LNCaP clone FGC (cell line): ENCODE measurements around the gene COPG2.
A peak's percentile ranks its signal among the peaks of the same experiment; 100 is the strongest.

ENCODE experiments used
- DNase-seq: peaks from one replicate; pipeline ENCODE4 v3.0.0-alpha.2; 2011; ENCODE audit warnings: low read depth
- H3K4me3 ChIP-seq: 2 replicates; pipeline ENCODE4 v1.5.1; 2011; ENCODE audit warnings: mild to moderate bottlenecking, low read depth, low read length, control low read depth
- TF ChIP-seq, protein P1 (sequence below): IDR thresholded peaks from 2 replicates; pipeline ENCODE4 v1.5.1; 2012; ENCODE audit warnings: mild to moderate bottlenecking; ENCODE audit not compliant: control insufficient read depth, insufficient read depth; ENCODE audit errors: extremely low read depth

Gene COPG2

DNA sequence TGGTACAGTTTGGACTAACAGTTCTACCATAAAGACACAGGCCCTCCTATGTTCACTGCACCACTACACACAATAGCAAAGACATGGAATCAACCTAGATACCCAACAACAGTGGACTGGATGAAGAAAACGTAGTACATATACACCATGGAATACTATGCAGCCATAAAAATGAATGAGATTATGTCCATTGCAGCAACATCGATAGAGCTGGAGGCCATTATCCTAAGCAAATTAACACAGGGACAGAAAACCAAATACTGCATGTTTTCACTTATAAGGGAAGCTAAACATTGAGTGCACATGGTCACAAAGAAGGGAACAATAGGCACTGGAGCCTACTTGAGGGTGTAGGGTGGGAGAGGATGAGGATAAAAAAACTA, 101.7 kb downstream of the COPG2 start:
- no peak for DNase-seq
- TF ChIP-seq, protein P1, sequence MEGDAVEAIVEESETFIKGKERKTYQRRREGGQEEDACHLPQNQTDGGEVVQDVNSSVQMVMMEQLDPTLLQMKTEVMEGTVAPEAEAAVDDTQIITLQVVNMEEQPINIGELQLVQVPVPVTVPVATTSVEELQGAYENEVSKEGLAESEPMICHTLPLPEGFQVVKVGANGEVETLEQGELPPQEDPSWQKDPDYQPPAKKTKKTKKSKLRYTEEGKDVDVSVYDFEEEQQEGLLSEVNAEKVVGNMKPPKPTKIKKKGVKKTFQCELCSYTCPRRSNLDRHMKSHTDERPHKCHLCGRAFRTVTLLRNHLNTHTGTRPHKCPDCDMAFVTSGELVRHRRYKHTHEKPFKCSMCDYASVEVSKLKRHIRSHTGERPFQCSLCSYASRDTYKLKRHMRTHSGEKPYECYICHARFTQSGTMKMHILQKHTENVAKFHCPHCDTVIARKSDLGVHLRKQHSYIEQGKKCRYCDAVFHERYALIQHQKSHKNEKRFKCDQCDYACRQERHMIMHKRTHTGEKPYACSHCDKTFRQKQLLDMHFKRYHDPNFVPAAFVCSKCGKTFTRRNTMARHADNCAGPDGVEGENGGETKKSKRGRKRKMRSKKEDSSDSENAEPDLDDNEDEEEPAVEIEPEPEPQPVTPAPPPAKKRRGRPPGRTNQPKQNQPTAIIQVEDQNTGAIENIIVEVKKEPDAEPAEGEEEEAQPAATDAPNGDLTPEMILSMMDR = no peak
- H3K4me3 ChIP-seq = no peak overlapping the region

DNA sequence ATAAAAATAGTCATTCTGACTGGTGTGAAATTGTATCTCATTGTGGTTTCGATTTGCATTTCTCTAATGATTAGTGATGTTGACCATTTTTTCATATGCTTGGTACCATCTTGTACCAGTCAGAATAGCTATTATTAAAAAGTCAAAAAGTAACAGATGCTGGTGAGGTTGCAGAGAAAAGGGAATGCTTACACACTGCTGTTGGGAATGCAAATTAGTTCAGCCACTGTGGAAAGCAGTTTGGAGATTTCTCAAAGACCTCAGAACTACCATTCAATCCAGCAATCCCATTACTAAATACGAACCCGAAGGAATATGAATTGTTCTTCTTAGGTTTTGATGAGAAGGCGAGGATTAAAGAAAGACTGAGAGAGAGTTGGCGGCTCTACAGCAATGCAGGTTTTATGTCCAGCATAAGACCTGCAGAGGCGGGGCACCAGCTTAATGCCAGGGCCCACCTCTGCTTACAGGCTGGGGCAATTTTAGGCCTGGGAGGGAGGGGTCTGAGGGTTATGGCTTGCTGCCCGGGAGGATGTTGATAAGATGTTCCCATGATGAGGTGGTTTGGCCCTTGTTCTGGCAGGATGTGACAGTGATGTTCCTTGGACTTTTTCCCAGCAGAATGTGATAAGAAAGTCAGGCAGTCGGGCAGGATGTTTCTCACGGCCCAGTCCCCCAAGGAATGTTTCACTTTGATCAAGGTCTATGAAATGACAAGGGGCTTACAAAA, 102.2 kb downstream of the COPG2 start:
- TF ChIP-seq, protein P1 = no peak
- DNase-seq = no peak
- H3K4me3 ChIP-seq = no peak overlapping the region

DNA sequence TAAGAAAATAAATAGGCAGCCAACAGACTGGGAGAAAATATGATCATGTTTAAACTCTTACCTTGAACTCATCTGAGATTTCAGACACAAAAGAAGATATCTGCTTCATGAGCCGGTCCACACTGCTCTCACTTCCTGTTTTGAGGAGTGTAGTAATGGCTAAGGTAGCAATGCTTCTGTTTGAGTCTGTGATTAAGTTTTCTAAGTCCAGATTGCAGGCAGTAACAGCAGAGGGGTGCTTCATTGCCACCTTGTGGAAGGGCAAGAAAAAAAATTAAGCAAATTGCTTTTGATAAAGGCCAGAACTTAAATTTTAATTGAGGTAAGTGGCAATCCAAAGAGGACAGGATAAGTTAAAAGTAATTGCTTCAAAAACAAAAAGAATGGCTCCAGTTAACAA, 107.6 kb downstream of the COPG2 start:
- DNase-seq = no peak
- H3K4me3 ChIP-seq = no peak overlapping the region
- TF ChIP-seq, protein P1 = peak; percentile 45

DNA sequence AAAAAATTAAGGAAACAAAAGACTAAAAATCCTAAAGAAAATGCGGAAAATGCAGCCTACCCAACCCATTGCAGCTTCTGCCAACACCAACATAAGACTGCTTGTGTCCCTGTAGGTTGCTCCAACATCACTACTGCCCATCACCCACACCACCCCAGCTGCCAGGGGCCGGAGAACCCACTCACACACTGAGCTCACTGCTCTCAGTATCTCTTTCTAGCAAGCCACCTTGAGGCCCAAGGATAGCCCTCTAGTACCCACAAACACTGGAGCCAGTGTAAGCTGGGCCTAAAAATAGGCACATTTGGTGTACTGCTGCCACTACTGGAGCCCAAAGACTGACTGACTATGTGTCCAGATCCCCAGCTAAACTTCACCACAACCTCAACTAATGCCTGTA, 109.4 kb downstream of the COPG2 start:
- no peak for DNase-seq
- no peak overlapping the region for H3K4me3 ChIP-seq
- TF ChIP-seq, protein P1 = no peak

DNA sequence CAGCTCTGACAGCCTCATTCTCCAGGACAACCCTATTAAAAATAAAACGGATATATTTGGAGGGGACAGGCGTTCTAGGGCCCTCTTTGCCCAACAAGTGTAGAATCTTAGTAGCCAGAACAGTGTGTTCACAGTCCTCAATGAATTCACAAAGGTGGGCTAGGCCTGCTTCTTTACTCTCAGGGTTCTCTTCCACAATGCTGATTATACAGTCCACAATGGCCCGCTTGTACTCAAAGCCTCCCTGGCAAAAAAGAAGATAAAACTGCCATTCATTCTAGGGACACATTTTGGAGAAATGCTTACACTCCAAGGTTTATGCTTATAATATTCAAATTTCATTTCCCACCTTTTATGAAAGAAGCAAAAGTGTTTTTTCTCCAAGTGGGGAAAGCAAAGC, 114.1 kb downstream of the COPG2 start:
- TF ChIP-seq, protein P1 = no peak
- DNase-seq = no peak

DNA sequence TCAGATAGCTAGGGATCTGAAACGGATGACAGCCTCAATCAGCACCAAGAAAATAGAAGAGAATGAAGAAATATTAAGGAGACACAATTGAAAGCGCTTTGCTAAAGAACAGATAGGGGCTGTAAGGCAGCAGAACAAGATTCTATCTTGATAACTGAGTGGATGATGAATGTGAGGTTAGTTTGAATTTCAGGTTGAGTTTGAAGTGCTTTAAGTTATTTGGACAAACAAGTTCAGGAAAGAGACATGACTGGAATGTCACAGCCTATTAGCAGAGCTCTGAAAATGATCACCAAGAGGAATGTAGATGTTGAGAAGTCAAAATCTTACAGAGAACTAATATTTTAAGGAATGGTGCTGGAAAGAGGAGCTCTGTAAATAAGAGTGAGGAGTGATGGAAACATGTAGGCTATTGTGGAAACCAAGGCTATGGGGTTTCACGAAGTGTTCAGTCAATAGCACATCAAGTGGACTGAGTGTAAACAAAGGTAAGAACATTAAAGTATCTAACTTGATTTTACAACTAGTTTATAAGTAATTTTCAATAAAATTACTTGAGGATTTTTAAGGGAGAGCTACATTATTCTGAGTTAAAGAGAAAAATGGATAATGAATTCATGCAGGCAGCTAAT, 115.0 kb downstream of the COPG2 start:
- TF ChIP-seq, protein P1 = no peak
- H3K4me3 ChIP-seq = no peak overlapping the region
- no peak for DNase-seq

More for the DNA sequence above, 114.1 kb downstream of the COPG2 start:
- H3K4me3 ChIP-seq = no peak overlapping the region
